Activated CD4-positive, alpha-beta T cell treated with anti-CD3 and anti-CD28 coated beads, Interleukin-2, amount 50 U/mL, for 24 hours (primary cell): ENCODE results near the gene CCDC183.
"Not testable (repeated sequence)": the region's sequence is repeated elsewhere in the genome, so short reads cannot be mapped to it uniquely, and the experiment has no call there.

Experiments
- DNase-seq, 2 donors: peaks; one replicate each; pipeline ENCODE4 v3.0.0-alpha.2; 2020; ENCODE audit warnings: low read depth in 1 of 2, low spot score in 1 of 2

CCDC183 gene

DNA sequence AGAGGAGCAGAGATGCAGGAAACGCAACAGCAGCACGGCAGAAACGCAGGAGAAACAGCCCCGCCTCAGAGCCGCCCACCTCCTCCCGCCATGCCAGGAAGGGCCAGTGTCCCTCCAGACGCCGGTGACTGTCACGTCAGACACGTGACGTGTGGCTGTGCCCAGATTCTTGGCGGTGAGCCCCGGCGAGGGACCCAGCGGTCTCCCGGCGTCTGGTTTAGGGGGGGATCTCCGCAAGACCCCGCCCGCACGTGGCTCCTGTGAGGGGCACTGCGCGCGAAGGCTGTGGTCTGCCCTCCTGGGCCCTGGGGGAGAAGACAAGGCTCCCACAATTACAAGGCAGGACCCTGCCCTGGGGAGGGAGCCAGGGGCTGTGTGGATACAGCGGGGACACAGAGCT is 35.7 kb upstream of the CCDC183 start:
- DNase-seq = no peak

DNA sequence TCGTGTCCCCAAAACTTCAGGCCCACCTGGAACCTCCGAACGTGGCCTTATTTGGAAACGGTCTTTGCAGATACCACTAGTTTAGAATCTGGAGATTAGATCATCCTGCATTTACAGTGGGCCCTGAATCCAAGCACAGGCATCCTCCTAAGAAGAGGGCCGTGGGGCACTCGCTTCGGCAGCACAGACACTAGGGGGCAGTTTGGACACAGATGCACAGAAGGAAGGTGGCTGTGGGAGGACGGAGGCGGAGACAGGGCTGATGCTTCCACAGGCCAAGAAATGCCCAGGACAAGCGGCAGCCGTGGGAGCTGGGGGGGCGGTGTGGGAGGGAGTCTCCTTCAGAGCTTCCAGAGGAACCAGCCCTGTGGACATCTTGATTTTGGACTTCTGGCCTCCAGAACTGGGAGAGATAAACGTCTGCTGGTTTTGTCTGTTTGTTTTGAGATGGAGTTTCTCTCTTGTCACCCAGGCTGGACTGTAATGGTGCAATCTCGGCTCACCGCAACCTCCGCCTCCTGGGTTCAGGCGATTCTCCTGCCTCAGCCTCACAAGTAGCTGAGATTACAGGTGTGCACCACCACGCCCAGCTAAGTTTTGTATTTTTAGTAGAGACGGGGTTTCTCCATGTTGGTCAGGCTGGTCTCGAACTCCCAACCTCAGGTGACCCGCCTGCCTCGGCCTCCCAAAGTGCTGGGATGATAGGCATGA is 35.1 kb upstream of the CCDC183 start:
- DNase-seq = not testable (repeated sequence)

DNA sequence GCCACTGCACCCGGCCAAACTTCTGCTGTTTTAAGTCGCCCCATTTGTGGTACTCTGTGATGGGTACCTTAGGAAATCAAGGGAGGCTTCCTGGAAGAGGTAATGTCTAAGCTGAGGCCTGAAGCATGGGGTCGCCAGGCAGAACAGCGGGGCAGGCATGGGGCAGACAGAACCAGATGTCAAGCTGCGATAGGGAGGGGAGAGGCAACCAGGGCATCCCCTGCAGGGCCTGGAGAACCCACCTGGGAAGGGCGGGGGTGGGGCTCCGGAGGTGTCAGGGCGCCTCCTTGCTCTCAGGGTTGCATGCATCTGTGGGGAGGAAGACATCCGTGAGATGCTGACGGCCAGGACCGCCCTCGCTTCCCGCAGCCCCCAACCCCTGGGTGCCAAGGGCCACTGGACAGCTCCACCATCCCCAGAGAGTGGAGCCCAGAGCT is 34.6 kb upstream of the CCDC183 start:
- no peak for DNase-seq

DNA sequence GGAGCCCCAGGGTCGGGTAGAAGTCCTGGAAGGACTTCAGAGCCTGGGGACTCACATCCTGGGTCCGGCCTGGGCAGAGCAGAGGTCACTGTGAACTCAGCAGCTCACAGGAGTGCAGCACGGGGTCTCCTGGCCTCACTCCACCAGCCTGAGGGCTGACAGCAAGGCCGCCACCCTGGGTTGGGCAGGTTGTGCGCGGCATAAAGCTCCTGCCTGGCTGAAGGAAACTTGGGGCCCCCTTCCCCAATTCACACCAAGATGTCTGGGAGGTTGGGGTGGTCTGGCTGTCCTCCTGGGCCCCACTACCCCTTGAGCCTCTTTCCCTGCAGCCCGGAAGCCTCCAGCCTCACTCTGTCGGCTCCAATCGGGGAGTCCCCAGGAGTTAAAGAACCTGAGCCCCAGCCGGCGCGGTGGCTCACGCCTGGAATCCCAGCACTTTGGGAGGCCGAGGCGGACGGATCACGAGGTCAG is 33.9 kb upstream of the CCDC183 start:
- DNase-seq = no peak

DNA sequence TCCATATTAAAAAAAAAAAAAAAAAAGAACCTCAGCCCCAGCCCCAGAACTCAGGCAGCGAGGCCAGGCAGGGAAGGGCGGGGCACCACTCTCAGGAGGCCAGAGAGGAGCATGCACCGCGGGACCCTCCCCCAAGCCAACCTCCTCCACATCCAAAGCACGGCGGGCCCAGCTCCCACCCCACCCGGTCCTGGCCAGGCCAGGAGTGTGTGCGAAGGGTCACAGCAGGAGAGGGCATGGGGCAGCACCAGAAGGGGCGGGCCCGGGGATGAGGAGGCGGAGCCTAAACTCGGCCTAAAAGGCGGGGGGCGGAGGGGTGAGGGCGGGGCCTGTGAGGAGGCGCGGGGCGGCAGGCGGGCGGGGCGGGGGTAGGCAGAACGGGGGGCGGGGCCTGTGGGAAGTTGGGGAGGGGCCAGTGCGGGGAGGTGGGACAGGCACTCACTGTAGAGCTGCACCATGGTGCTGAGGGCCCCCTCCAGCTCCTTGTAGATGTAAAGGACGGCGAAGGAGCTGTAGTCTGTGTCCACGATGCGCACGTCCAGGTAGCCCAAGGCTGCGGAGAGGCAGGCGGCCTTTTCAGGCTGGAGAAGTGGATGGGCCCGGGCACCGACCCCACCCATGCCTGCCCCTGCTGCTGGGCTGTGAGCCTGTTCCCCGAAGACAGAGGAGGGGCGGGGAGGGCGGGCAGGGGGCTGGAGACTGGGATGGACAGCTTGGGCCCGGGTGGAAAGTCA is 33.1 kb upstream of the CCDC183 start:
- peak in 1 of 2 donors; percentile 43 for DNase-seq

DNA sequence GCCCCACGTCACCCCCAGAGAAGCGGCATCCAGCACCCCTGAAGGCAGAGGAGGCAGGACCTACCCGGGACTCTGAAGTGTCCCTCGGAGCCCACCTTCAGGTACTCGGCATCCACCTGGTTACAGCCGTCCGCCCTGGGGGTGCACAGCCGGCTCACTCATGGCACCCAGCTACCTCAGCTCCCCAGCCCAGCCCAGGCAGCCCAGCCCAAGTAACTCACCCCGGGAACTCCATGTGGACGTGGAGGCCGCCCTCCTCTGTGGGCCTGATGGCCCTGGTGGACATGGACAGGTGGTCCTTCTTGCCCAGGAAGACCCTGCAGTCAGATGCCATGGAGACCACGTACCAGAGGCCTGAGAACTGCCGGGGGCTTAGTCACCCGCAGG is 32.5 kb upstream of the CCDC183 start:
- no peak for DNase-seq

DNA sequence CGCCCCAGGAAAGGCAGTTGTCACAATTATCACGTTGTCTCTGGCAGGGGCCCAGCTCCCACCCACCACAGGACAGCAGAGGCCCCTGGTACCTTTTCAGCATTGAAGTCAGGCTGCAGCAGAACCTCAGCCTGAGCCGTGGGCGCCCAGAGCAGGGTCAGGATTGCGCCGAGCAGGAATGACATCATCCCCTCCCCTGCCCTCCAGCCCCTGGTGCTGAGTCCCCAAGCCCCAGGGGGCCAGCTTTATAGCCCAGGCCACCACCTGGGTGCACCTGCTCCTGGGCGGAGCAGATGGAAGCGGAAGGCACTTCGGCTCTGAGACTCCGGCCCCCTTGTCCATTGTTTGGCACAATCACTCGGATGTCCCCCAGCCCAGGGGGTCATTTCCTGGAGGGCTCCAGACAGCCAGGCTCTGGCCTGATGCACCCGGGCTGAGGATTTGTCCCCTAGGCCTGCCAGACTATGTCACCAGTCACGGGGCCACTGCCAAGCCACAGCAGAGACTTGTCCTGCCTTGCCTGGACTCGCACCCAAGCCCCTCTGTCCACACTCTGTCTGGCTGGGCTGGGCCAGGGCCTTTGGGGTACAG is 31.7 kb upstream of the CCDC183 start, which contains the start of gene LCN15:
Gene LCN15, minus strand, starts transcription at position 218 of the 591 bp plus-strand sequence. Its CDS starts 30 bp downstream, at position 188.
- no peak for DNase-seq

DNA sequence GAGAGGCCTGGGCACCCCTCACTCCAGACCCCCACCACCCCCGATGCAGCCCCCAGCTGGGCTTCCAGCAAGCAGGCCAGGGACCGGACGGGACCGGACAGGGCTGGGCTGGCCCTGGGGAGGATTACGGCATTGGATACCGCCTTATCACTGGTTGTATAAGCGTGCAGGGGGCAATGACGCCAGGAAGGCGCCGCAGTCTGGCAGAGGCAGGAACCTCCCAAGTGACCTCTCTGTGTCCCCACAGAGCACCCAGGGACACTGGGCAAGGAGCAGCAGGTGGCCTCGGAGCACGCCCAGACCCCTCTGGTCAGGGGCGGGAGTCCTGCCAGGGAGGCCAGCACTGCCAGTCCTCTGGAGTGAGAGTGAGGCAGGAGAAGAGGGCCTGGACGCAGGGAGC is 31.1 kb upstream of the CCDC183 start:
- DNase-seq = no peak

DNA sequence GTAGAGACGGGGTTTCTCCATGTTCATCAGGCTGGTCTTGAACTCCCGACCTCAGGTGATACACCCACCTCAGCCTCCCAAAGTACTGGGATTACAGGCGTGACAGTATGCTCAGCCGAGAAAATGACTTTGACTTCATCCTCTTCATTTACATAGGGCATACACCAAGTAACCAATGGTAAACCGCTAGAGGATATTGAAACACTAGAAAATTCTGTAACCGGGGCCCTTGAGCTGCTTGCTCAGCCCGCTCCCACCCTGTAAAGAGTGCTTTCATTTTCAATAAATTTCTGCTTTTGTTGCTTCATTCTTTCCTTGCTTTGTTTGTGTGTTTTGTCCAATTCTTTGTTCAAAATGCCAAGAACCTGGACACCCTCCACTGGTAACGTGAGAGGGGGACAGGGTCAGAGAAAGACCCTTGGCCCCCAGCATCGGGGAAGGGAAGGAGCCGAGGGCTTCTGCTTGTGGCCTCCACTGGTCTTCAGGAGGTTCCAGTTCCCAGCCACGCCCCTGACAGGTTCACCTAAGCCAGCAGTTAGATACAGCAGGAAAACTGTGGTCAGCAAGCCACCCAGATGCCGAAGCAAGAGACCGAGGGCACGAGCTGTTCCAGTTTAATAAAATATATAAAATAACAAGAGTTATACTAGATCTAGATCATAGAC is 30.3 kb upstream of the CCDC183 start:
- not testable (repeated sequence) for DNase-seq

DNA sequence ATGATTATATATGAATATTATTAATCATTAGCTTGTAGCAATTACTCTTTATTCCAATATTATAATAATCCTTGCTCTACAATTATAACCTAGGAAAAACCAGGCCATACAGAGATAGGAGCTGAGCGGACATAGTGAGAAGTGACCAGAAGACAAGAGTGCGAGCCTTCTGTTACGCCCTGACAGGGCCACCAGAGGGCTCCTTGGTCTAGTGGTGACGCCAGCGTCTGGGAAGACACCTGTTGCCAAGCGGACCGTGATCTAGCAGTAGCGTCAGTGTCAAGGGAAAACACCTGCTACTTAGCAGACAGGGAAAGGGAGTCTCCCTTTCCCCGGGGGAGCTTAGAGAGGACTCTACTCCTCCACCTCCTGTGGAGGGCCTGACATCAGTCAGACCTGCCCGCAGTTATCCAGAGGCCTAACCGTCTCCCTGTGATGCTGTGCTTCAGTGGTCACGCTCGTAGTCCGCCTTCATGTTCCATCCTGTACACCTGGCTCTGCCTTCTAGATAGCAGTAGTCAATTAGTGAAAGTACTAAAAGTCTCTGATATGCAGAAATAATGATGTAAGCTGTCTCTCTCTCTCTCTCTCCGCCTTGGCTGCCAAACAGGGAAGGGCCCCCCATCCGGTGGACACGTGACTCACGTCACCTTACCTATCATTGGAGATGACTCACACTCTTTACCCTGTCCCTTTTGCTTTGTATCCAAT is 29.6 kb upstream of the CCDC183 start:
- peak in 1 of 2 donors; percentile 33 for DNase-seq

DNA sequence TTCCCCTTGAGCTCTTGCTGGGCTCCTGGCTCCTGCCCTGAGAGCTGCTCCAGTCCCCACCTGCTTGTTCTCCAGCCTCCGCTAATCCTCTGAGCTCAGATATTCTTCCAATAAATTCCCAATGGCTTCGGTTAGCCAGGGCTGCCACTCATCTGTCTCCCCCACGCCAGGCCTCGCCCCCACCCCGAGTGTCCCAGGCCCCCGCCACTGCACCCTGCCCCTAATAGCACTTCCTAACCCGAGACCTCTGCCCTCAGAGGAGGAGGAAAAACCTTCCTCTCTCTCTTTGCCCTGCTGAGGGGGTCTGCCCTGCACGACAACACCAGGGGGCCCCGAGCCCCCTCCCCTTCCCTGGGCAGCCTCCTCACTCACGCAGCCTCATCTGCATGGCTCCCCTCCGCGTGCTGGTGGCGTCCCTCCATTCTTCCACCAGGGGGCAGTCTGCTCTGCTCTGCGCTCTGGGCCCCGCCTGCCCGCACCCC is 26.4 kb upstream of the CCDC183 start:
- DNase-seq = peak in 1 of 2 donors; percentile 33

DNA sequence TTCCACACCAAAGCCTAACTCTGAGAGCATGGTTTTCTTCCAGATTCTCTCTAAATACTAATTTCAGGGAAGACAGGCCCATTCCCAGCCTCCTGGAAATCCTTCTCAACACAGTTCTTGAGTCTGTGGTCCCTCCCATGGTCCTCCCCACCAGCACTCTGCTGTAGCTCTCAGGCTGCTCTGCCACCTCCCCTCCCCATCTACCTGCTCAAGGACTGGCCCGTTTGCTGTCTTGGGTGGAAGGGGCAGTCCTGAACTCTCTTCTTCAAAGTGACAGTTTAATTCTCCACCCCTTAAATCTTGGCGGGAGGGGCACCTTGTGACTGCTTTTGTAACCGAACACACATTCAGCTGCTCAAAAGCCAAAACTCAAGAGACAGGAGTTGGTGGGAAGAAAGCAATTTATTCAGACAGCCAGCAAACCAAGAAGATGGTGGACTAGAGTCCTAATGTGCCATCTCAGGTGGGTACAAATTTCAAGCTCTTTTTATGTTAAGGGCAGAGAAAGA is 24.2 kb upstream of the CCDC183 start:
- no peak for DNase-seq

DNA sequence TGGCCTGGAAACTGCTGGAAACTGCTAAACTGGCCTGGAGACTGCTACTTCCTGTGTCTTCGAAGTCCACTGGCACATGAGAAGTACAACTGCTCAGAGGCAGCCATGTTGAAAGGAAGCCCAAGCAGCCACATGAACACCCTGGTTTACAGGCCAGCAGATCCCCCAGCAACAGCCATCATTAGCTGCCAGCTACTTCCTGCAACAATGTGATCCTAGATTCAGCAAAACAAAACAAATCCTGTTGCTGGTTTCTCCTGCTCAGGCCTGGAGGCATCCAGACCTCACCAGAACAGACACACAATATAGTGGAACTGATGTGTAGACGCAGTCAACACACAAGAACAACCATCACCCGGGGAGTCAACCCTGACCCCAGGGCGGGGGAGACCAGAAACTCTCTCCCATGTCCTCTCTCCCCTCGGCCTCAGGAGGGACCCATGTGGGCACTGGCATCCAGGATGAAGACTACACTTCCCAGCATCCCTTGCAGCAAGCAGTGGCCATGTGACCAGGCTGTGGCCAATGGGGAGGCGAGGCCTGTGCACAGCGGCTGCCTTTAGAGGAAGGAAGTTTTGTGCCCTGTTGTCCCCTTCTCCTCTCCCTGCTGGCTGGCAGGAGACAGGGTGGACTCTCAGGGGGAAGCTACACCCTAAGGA is 22.6 kb upstream of the CCDC183 start:
- DNase-seq = no peak

DNA sequence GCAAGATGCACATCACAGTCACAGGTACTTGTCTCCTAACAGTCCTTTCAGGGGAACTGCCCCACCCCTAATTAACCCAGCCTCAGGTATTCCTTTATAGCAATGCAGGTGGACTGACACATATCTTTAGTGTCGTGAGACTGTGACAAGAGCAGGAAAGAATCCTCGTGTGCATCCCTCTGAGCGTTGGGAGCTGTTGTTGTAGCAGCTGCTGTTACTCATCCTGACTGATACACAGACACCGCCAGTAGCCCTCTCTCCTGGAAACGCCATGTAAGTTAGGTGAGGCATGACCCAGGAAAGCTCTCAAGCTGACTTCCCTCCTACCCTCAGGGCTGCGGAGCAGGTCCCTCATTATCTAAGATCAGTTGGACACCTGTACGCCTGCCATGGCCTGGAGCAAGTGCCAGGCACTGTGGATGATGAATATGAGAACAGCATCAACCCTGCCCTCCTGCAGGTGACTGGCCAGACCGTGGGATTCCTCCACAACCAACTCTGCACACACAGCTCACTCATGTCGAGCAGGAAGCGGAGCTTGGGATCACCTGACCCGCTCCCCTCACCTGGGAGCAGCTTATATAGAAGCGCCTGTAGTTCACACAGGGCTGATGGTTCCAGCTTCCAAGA is 21.6 kb upstream of the CCDC183 start:
- DNase-seq = no peak

DNA sequence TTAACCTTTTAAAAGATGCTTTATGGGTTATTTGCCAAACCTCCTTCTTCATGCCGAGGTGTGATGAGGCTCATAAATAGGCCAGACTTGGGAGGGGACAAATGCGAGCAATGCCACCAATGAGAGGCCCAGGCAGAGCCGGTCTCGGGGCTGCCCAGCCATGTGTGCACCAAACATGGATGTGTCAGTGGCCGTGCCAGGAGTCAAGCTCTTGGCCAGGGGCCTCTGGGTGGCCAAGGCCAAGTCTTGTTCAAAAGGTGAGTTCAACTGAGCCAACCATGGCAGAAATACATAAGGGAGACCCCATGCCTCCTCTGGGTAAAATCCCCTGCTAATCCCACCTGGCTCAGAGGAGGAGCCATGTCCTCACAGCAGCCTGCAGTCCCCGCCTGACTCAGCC is 20.9 kb upstream of the CCDC183 start:
- no peak for DNase-seq

DNA sequence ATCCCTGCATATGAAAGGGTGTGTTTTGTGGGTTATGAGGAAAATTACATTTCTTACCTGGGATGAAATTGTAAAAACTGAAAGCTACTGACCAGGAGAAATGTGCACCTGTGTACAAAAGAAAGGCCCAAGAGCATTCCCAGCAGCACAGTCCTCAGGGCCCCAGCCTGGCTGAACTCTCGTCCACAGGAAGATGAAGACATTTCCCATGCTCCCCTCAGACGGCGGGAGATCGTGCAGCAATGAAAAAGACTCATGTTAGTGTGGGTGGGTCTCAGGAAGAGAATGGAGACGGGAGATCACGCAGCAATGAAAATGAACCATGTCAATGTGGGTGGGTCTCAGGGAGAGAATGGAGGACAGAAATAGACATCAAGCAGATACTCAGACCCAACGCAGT is 19.2 kb upstream of the CCDC183 start:
- no peak for DNase-seq

DNA sequence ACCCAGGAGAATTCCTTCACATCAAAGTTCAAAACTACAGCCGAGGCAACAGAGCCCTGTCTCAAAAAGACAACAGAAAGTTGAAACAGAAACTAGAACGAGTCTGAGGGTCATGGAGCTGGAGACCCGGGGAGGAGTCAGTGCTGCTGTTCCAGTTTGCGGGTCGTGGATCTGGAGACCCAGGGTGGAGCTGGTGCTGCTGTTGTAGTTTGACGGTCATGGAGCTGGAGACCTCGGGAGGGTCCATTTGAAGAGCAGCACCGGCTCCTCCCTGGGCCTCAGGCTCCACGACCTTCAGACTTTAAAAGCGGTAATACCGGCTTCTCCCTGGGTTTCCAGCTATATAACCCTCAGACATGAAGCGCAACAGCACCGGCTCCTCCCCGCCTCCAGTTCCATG is 18.8 kb upstream of the CCDC183 start:
- DNase-seq = no peak

DNA sequence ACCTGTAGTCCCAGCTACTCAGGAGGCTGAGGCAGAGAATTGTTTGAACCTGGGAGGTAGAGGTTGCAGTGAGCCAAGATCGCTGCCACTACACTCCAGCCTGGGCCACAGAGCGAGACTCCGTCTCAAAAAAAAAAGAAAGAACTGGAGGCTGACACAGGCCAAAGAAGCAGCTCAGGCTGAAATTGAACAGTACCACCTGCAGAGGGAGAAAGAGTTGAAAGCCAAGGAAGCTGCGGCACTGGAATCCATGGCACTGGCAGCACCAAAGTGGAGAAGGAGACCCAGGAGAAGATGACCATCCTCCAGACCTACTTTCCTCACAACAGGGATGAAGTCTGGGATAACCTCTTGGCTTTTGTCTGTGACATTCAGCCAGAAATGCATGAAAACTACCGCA is 16.3 kb upstream of the CCDC183 start:
- no peak for DNase-seq

DNA sequence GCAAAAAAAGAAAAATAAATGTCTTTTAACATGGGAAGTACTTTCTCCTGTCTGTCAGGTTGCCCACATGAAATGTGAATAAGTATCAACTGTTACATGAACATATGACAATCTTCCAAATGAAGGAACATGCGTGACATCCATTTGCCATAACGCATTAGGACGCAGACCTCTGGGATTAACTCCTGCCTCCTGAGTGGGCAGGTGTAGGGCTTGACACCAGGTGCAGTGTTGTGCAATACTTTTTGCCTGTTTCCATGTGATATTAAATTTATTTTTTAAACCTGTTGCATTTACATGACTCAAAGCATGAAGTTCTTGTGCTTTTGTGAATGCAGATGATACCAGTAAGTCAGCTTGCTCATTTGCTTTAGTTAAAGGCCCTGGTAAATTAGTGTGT is 13.7 kb upstream of the CCDC183 start:
- DNase-seq = no peak
